ENCODE results near the gene DOCK1. TPM values are rescaled to one million over a fixed set of nuclear protein-coding genes. Genes with fewer than 3 reads are reported as not detected.
A peak's percentile ranks its signal among the peaks of the same experiment; 100 is the strongest.

DOCK1 gene
- total and polyA plus RNA-seq, 5 donors: 7.8 to 23.1 (median 20.8) TPM

DNA sequence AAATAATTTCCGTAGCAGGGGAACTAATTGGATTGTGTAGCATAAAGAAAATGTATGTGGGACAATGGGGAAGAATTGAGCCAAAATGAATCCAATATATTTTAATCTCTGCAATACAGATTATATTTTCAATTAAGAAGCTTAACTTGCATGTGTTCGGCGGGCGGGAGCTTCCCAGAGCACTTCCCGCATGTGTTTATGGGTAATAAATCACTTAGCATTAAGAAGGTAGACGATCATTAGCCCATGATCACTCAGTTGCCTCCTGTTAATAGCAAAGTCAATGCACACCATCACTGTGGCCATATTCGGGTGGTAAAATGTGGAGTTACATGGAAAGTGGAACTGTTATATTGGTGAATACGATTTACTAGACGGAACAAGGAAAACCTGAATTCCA, 414.0 kb downstream of the DOCK1 start:
- H3K9me3 ChIP-seq (ENCODE audit: control insufficient read depth, low read length): no peaks in the 10 kb centered on the region
- WGBS: 97% methylated on average over 9 of the region's 9 CpGs
- no peak overlapping the region for H3K4me3 ChIP-seq (ENCODE audit: low read length)
- ATAC-seq (no peak), DNase-seq (no peak)
- no peak overlapping the region for H3K27ac ChIP-seq (ENCODE audit: low read length)
- intact Hi-C loops (cut with DNase I): no loop called here
- H3K4me1 ChIP-seq (ENCODE audit: control insufficient read depth, insufficient read depth, low read length): peaks cover 1% of the 10 kb centered on the region
- H3K27me3 ChIP-seq (ENCODE audit: control insufficient read depth, insufficient read depth): no peaks in the 10 kb centered on the region

GRCh38 chr10:127319691-127320090, 414.5 kb downstream of the DOCK1 start:
- ATAC-seq (no peak), DNase-seq (no peak)
- H3K4me1 ChIP-seq (ENCODE audit: control insufficient read depth, insufficient read depth, low read length): no peaks in the 10 kb centered on the region
- intact Hi-C loops (cut with DNase I): no loop called here
- H3K27me3 ChIP-seq (ENCODE audit: control insufficient read depth, insufficient read depth): no peaks in the 10 kb centered on the region
- H3K4me3 ChIP-seq (ENCODE audit: low read length): no peak overlapping the region
- no peaks in the 10 kb centered on the region for H3K9me3 ChIP-seq (ENCODE audit: control insufficient read depth, low read length)
- H3K27ac ChIP-seq (ENCODE audit: low read length): no peak overlapping the region
- WGBS: 95% methylated on average over 10 of the region's 10 CpGs

GRCh38 chr10:127320176-127320575, 414.9 kb downstream of the DOCK1 start:
- Histone ChIP-seq H3K27ac (ENCODE audit: low read length) (no peak overlapping the region), H3K4me1 (ENCODE audit: control insufficient read depth, insufficient read depth, low read length) (no peaks in the 10 kb centered on the region), H3K9me3 (ENCODE audit: control insufficient read depth, low read length) (no peaks in the 10 kb centered on the region), H3K4me3 (ENCODE audit: low read length) (no peak overlapping the region), H3K27me3 (ENCODE audit: control insufficient read depth, insufficient read depth) (no peaks in the 10 kb centered on the region)
- no peak for DNase-seq
- ATAC-seq: no peak
- intact Hi-C loops (cut with DNase I): no loop called here
- 88% methylated on average over 9 of the region's 9 CpGs for WGBS

DNA sequence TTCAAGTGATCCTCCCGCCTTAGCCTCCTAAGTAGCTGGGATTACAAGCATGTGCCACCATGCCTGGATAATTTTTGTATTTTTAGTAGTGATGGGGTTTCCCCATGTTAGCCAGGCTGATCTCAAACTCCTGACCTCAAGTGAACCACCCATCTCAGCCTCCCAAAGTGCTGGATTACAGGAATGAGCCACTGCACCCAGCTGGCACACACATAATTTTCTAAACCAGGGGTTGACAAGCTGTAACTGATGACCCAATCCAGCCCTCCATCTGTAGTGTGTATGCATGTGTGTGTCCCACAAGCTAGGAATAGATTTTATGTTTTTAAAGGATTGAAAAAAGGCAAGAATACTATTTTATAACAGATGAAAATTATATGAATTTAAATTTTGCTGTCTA, 417.1 kb downstream of the DOCK1 start:
- Histone ChIP-seq H3K4me1 (ENCODE audit: control insufficient read depth, insufficient read depth, low read length) (no peaks in the 10 kb centered on the region), H3K4me3 (ENCODE audit: low read length) (no peak overlapping the region), H3K27ac (ENCODE audit: low read length) (no peak overlapping the region), H3K9me3 (ENCODE audit: control insufficient read depth, low read length) (no peaks in the 10 kb centered on the region), H3K27me3 (ENCODE audit: control insufficient read depth, insufficient read depth) (no peaks in the 10 kb centered on the region)
- ATAC-seq: no peak
- intact Hi-C loops (cut with DNase I): no loop called here
- no peak for DNase-seq
- 100% methylated on average over 1 of the region's 1 CpG for WGBS

- H3K4me1 ChIP-seq (ENCODE audit: control insufficient read depth, insufficient read depth, low read length): no peaks in the 10 kb centered on the region
- no peak for DNase-seq
- no peak overlapping the region for H3K27ac ChIP-seq (ENCODE audit: low read length)
- no peak for ATAC-seq
- intact Hi-C loops (cut with DNase I): no loop called here
- no peak overlapping the region for H3K4me3 ChIP-seq (ENCODE audit: low read length)
- no peaks in the 10 kb centered on the region for H3K27me3 ChIP-seq (ENCODE audit: control insufficient read depth, insufficient read depth)
- no peaks in the 10 kb centered on the region for H3K9me3 ChIP-seq (ENCODE audit: control insufficient read depth, low read length)
- WGBS: 78% methylated on average over 5 of the region's 5 CpGs
Observed at GRCh38 chr10:127325506-127325905, 420.3 kb downstream of the DOCK1 start.

- no peaks in the 10 kb centered on the region for H3K9me3 ChIP-seq (ENCODE audit: control insufficient read depth, low read length)
- WGBS: 81% methylated on average over 3 of the region's 3 CpGs
- DNase-seq: no peak
- intact Hi-C loops (cut with DNase I): no loop called here
- no peaks in the 10 kb centered on the region for H3K27me3 ChIP-seq (ENCODE audit: control insufficient read depth, insufficient read depth)
- H3K4me1 ChIP-seq (ENCODE audit: control insufficient read depth, insufficient read depth, low read length): no peaks in the 10 kb centered on the region
- no peak for ATAC-seq
- H3K4me3 ChIP-seq (ENCODE audit: low read length): no peak overlapping the region
- no peak overlapping the region for H3K27ac ChIP-seq (ENCODE audit: low read length)
Observed at GRCh38 chr10:127326883-127327282, 421.7 kb downstream of the DOCK1 start.

DNA sequence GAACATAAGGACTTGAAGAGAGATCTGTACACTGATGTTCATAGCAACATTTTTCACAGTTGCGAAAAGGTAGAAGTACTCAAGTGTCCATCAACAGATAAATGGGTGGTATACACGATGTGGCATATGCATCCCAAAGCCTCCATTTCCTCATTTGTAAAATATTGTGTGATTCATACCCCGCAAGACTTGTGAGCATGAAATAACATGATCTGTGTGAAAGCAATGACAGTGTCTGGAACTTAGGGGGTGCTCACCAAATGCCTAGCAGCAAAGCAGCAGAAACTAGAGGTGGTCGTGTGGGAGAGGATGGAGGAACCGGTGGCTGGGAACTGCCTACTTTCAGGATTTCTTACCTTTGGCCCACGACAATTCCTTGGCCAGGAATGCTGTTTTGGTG, 426.5 kb downstream of the DOCK1 start:
- Histone ChIP-seq H3K4me1 (ENCODE audit: control insufficient read depth, insufficient read depth, low read length) (no peaks in the 10 kb centered on the region), H3K27me3 (ENCODE audit: control insufficient read depth, insufficient read depth) (no peaks in the 10 kb centered on the region), H3K27ac (ENCODE audit: low read length) (no peak overlapping the region), H3K4me3 (ENCODE audit: low read length) (no peak overlapping the region), H3K9me3 (ENCODE audit: control insufficient read depth, low read length) (no peaks in the 10 kb centered on the region)
- DNase-seq: no peak
- no peak for ATAC-seq
- 91% methylated on average over 6 of the region's 6 CpGs for whole genome bisulfite sequencing
- intact Hi-C loops (cut with DNase I): no loop called here

- H3K27me3 ChIP-seq (ENCODE audit: control insufficient read depth, insufficient read depth): no peaks in the 10 kb centered on the region
- 84% methylated on average over 4 of the region's 4 CpGs for WGBS
- H3K4me3 ChIP-seq (ENCODE audit: low read length): no peak overlapping the region
- DNase-seq: no peak
- no peak overlapping the region for H3K27ac ChIP-seq (ENCODE audit: low read length)
- no peaks in the 10 kb centered on the region for H3K9me3 ChIP-seq (ENCODE audit: control insufficient read depth, low read length)
- ATAC-seq: no peak
- no peaks in the 10 kb centered on the region for H3K4me1 ChIP-seq (ENCODE audit: control insufficient read depth, insufficient read depth, low read length)
- intact Hi-C loops (cut with DNase I): no loop called here
Observed at GRCh38 chr10:127332631-127333030, 427.4 kb downstream of the DOCK1 start.

GRCh38 chr10:127337801-127338200, 432.6 kb downstream of the DOCK1 start:
- no peaks in the 10 kb centered on the region for H3K9me3 ChIP-seq (ENCODE audit: control insufficient read depth, low read length)
- WGBS: 48% methylated on average over 11 of the region's 11 CpGs
- no peak overlapping the region for H3K27ac ChIP-seq (ENCODE audit: low read length)
- intact Hi-C loops (cut with DNase I): no loop called here
- DNase-seq (peak in 1 of 3 donors; percentile 61), ATAC-seq (peak in 1 of 2 donors; percentile 67)
- H3K27me3 ChIP-seq (ENCODE audit: control insufficient read depth, insufficient read depth): no peaks in the 10 kb centered on the region
- no peak overlapping the region for H3K4me3 ChIP-seq (ENCODE audit: low read length)
- H3K4me1 ChIP-seq (ENCODE audit: control insufficient read depth, insufficient read depth, low read length): no peaks in the 10 kb centered on the region

DNA sequence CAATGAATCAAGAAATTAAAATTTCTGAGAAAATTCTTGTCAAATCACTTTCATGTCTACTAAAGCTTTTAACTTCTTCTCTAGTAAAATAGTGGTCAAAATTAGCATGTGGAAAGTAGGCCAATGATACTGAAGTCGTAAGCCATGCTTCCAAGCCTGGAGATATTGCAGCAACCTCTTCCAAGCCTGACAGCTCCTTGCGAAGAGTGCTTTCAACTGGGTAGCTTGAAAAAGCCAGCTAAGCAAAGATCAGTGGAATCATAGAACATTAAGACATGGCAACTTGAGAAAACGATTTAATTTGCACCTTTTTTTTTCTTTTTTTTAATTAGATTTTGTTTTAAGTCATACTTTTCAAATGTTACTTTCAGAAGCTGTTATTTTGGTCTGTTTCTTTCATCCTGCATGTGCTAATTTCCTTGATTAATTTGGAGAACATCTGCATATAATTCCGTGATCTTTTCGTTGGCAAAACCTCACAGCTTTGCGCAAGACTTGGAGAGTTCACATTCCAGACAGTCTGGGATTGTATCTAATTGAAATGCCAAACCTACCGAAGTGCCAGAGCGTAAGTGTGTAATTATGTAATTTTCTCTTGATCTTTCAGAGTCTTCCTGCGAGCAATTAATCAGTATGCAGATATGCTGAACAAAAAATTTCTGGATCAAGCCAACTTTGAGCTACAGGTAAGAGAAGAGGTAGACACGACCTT, 433.3 kb downstream of the DOCK1 start:
- H3K9me3 ChIP-seq (ENCODE audit: control insufficient read depth, low read length): no peaks in the 10 kb centered on the region
- intact Hi-C loops (cut with DNase I): no loop called here
- peak; percentile 64 to 80 for ATAC-seq
- DNase-seq: no peak
- WGBS: 71% methylated on average over 10 of the region's 10 CpGs
- no peaks in the 10 kb centered on the region for H3K27me3 ChIP-seq (ENCODE audit: control insufficient read depth, insufficient read depth)
- H3K4me1 ChIP-seq (ENCODE audit: control insufficient read depth, insufficient read depth, low read length): no peaks in the 10 kb centered on the region
- H3K4me3 ChIP-seq (ENCODE audit: low read length): no peak overlapping the region
- no peak overlapping the region for H3K27ac ChIP-seq (ENCODE audit: low read length)

- no peaks in the 10 kb centered on the region for H3K9me3 ChIP-seq (ENCODE audit: control insufficient read depth, low read length)
- no peak for ATAC-seq
- no peak overlapping the region for H3K27ac ChIP-seq (ENCODE audit: low read length)
- intact Hi-C loops (cut with DNase I): no loop called here
- no peak for DNase-seq
- H3K4me1 ChIP-seq (ENCODE audit: control insufficient read depth, insufficient read depth, low read length): no peaks in the 10 kb centered on the region
- 84% methylated on average over 6 of the region's 6 CpGs for WGBS
- no peaks in the 10 kb centered on the region for H3K27me3 ChIP-seq (ENCODE audit: control insufficient read depth, insufficient read depth)
- no peak overlapping the region for H3K4me3 ChIP-seq (ENCODE audit: low read length)
Observed at GRCh38 chr10:127343821-127344220, 438.6 kb downstream of the DOCK1 start.

DNA sequence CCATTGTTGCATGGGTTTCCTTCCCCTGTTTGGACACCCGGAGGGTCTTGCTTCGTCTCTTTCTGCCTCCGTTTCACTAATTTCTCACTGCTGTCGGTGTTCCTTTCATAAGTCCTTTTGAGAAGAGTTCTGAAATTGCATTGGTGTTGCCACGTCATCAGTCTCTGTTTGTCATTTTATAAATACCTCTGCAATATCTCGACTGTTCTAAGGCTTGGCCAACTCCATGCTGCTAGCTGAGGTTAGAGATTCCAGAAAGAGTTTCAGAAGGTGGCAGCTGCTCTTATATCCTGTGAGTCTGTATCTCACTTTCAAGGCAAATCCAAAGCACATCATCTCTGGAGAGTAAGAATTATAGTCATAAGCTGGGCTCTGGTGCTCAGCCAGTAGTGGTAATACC, 439.1 kb downstream of the DOCK1 start:
- Histone ChIP-seq H3K27ac (ENCODE audit: low read length) (no peak overlapping the region), H3K4me1 (ENCODE audit: control insufficient read depth, insufficient read depth, low read length) (no peaks in the 10 kb centered on the region), H3K27me3 (ENCODE audit: control insufficient read depth, insufficient read depth) (no peaks in the 10 kb centered on the region), H3K9me3 (ENCODE audit: control insufficient read depth, low read length) (no peaks in the 10 kb centered on the region), H3K4me3 (ENCODE audit: low read length) (no peak overlapping the region)
- intact Hi-C loops (cut with DNase I): no loop called here
- no peak for DNase-seq
- no peak for ATAC-seq
- WGBS: 86% methylated on average over 6 of the region's 6 CpGs

All from right cardiac atrium (tissue), 5 donors.